Measurements from ENCODE around the gene FAM131A. TPM values are rescaled to one million over a fixed set of nuclear protein-coding genes. Genes with fewer than 3 reads are reported as not detected.

Gene FAM131A
- polyA plus RNA-seq, 4 donors: 9.7 to 13.1 (median 10.8) TPM

- Histone ChIP-seq H3K27ac (ENCODE audit: low read depth in 1 of 3, low read length in 2 of 3) (no peak overlapping the region), H3K36me3 (ENCODE audit: control insufficient read depth in 3 of 3, insufficient read depth in 2 of 3, low read depth in 1 of 3, low read length in 3 of 3) (peaks cover 0 to 5% (median 0%) of the 10 kb centered on the region in 3 donors), H3K4me1 (ENCODE audit: control insufficient read depth in 3 of 3, insufficient read depth in 2 of 3, low read depth in 1 of 3, low read length in 2 of 3) (no peaks in the 10 kb centered on the region), H3K27me3 (ENCODE audit: control insufficient read depth in 3 of 3, insufficient read depth in 3 of 3, low read length in 3 of 3) (peaks cover 0 to 13% (median 0%) of the 10 kb centered on the region in 3 donors), H3K4me3 (ENCODE audit: low read depth in 1 of 3, low read length in 3 of 3) (no peak overlapping the region), H3K9me3 (ENCODE audit: control insufficient read depth in 2 of 2, insufficient read depth in 1 of 2, low read depth in 1 of 2, low read length in 1 of 2) (no peaks in the 10 kb centered on the region)
- FAIRE-seq (no peak), DNase-seq (no peak)
- 70 to 83% (median 80%) methylated on average over 8 of the region's 8 CpGs for WGBS, 3 donors
Measured at GRCh38 chr3:184388936-184389230, 51.5 kb downstream of the FAM131A start.

GRCh38 chr3:184389384-184389783 lies 52.0 kb downstream of the FAM131A start:
- Histone ChIP-seq H3K4me1 (ENCODE audit: control insufficient read depth in 3 of 3, insufficient read depth in 2 of 3, low read depth in 1 of 3, low read length in 2 of 3) (no peaks in the 10 kb centered on the region), H3K36me3 (ENCODE audit: control insufficient read depth in 3 of 3, insufficient read depth in 2 of 3, low read depth in 1 of 3, low read length in 3 of 3) (peaks cover 0 to 5% (median 0%) of the 10 kb centered on the region in 3 donors), H3K4me3 (ENCODE audit: low read depth in 1 of 3, low read length in 3 of 3) (no peak overlapping the region), H3K27me3 (ENCODE audit: control insufficient read depth in 3 of 3, insufficient read depth in 3 of 3, low read length in 3 of 3) (peaks cover 0 to 13% (median 0%) of the 10 kb centered on the region in 3 donors), H3K9me3 (ENCODE audit: control insufficient read depth in 2 of 2, insufficient read depth in 1 of 2, low read depth in 1 of 2, low read length in 1 of 2) (no peaks in the 10 kb centered on the region), H3K27ac (ENCODE audit: low read depth in 1 of 3, low read length in 2 of 3) (no peak overlapping the region)
- FAIRE-seq (no peak), DNase-seq (no peak)
- WGBS, 3 donors: 42 to 53% (median 47%) methylated on average over 5 of the region's 5 CpGs

DNA sequence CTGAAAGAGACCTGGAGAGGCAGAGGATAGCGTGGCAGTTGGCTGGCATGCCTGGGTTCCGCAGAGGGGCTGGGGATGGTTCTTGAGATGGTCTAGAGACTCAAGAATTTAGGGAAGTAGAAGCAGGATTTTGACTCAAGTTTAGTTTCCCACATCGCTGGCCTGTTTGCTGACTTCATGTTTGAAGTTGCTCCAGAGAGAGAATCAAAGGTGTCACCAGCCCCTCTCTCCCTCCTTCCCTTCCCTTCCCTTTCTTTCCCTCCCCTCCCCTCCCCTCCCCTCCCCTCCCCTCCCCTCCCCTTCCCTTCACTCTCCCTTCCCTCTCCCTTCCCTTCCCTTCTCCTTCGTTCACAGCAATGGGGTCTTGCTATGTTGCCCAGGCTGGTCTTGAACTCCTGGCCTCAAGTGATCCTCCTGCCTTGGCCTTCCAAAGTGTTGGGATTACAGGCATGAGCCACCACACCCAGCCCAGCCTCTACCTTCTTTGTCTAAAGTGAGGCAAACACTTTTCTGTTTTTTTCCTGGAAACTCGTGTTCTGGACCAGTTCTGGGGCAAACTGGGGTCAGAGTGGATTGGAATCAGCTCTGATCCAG lies 52.6 kb downstream of the FAM131A start:
- 68 to 77% (median 77%) methylated on average over 4 to 5 of the region's 5 CpGs for WGBS, 3 donors
- Histone ChIP-seq H3K9me3 (ENCODE audit: control insufficient read depth in 2 of 2, insufficient read depth in 1 of 2, low read depth in 1 of 2, low read length in 1 of 2) (no peaks in the 10 kb centered on the region), H3K27me3 (ENCODE audit: control insufficient read depth in 3 of 3, insufficient read depth in 3 of 3, low read length in 3 of 3) (peaks cover 0 to 7% (median 0%) of the 10 kb centered on the region in 3 donors), H3K4me1 (ENCODE audit: control insufficient read depth in 3 of 3, insufficient read depth in 2 of 3, low read depth in 1 of 3, low read length in 2 of 3) (no peaks in the 10 kb centered on the region), H3K27ac (ENCODE audit: low read depth in 1 of 3, low read length in 2 of 3) (no peak overlapping the region), H3K36me3 (ENCODE audit: control insufficient read depth in 3 of 3, insufficient read depth in 2 of 3, low read depth in 1 of 3, low read length in 3 of 3) (peaks cover 0 to 5% (median 0%) of the 10 kb centered on the region in 3 donors), H3K4me3 (ENCODE audit: low read depth in 1 of 3, low read length in 3 of 3) (no peak overlapping the region)
- FAIRE-seq (no peak), DNase-seq (no peak)

GRCh38 chr3:184391266-184391665 lies 53.9 kb downstream of the FAM131A start:
- H3K27me3 ChIP-seq (ENCODE audit: control insufficient read depth in 3 of 3, insufficient read depth in 3 of 3, low read length in 3 of 3): peaks cover 0 to 2% (median 0%) of the 10 kb centered on the region in 3 donors
- H3K27ac ChIP-seq (ENCODE audit: low read depth in 1 of 3, low read length in 2 of 3): no peak overlapping the region
- WGBS, 3 donors: 69 to 81% (median 76%) methylated on average over 3 of the region's 3 CpGs
- DNase-seq: no peak
- H3K4me3 ChIP-seq (ENCODE audit: low read depth in 1 of 3, low read length in 3 of 3): no peak overlapping the region
- FAIRE-seq: no peak
- H3K4me1 ChIP-seq (ENCODE audit: control insufficient read depth in 3 of 3, insufficient read depth in 2 of 3, low read depth in 1 of 3, low read length in 2 of 3): no peaks in the 10 kb centered on the region
- peaks cover 0 to 2% (median 0%) of the 10 kb centered on the region in 3 donors for H3K36me3 ChIP-seq (ENCODE audit: control insufficient read depth in 3 of 3, insufficient read depth in 2 of 3, low read depth in 1 of 3, low read length in 3 of 3)
- no peaks in the 10 kb centered on the region for H3K9me3 ChIP-seq (ENCODE audit: control insufficient read depth in 2 of 2, insufficient read depth in 1 of 2, low read depth in 1 of 2, low read length in 1 of 2)

DNA sequence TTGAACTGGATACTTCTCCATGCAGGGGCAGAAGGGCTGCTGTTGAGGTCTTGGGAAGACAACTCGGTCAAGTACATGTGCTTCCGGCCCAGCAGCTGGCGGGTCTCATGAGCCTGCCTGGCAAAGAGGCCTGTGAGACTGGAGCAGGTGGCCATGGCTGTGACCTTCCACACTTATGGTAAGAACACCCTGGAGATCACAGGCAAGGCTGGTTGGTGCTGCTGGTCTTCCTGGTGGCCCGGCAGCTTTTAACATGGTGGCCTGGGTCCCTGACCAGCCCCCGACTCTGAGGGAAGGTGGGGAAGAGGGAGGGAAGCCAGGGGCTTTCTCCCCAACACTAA lies 57.9 kb downstream of the FAM131A start:
- 77 to 78% (median 77%) methylated on average over 5 of the region's 5 CpGs for WGBS, 3 donors
- H3K4me1 ChIP-seq (ENCODE audit: control insufficient read depth in 3 of 3, insufficient read depth in 2 of 3, low read depth in 1 of 3, low read length in 2 of 3): no peaks in the 10 kb centered on the region
- H3K36me3 ChIP-seq (ENCODE audit: control insufficient read depth in 3 of 3, insufficient read depth in 2 of 3, low read depth in 1 of 3, low read length in 3 of 3): no peaks in the 10 kb centered on the region
- DNase-seq (no peak), FAIRE-seq (no peak)
- H3K27ac ChIP-seq (ENCODE audit: low read depth in 1 of 3, low read length in 2 of 3): no peak overlapping the region
- no peak overlapping the region for H3K4me3 ChIP-seq (ENCODE audit: low read depth in 1 of 3, low read length in 3 of 3)
- no peaks in the 10 kb centered on the region for H3K9me3 ChIP-seq (ENCODE audit: control insufficient read depth in 2 of 2, insufficient read depth in 1 of 2, low read depth in 1 of 2, low read length in 1 of 2)
- peaks cover 0 to 11% (median 0%) of the 10 kb centered on the region in 3 donors for H3K27me3 ChIP-seq (ENCODE audit: control insufficient read depth in 3 of 3, insufficient read depth in 3 of 3, low read length in 3 of 3)

Other genes with a start within 250 kb of the FAM131A start
- 1 to 10 TPM in 2 of 4 donors, under 1 TPM in 2; 0.06 to 2.7 (median 1.2) TPM for gene HTR3E, start 240.5 kb upstream of the FAM131A start, polyA plus RNA-seq
- 10 to 100 TPM; 33.8 to 45.9 (median 38.8) TPM for gene EIF2B5, start 202.2 kb upstream of the FAM131A start, polyA plus RNA-seq
- gene DVL3, start 182.2 kb upstream of the FAM131A start, polyA plus RNA-seq: 10 to 100 TPM; 33.5 to 69.6 (median 35.3) TPM
- 100 to 1,000 TPM; 240 to 283 (median 270) TPM for gene AP2M1, start 162.7 kb upstream of the FAM131A start, polyA plus RNA-seq
- gene ABCF3, start 151.4 kb upstream of the FAM131A start, polyA plus RNA-seq: 10 to 100 TPM; 43.7 to 93.5 (median 65.4) TPM
- 10 to 100 TPM in 1 of 4 donors, 1 to 10 TPM in 3; 1.4 to 15.3 (median 2.5) TPM for gene VWA5B2, start 108.0 kb upstream of the FAM131A start, polyA plus RNA-seq
- 10 to 100 TPM; 13.0 to 87.4 (median 32.3) TPM for gene ALG3, start 88.6 kb upstream of the FAM131A start, polyA plus RNA-seq
- 1 to 10 TPM; 4.9 to 9.7 (median 8.1) TPM for gene EEF1AKMT4, start 87.9 kb upstream of the FAM131A start, polyA plus RNA-seq
- under 1 TPM in 2 of 4 donors, not detected in 2; 0.12 to 0.72 TPM for gene CAMK2N2, start 76.0 kb upstream of the FAM131A start, polyA plus RNA-seq
- 1 to 10 TPM in 1 of 4 donors, under 1 TPM in 1, not detected in 2; 0.04 to 2.1 TPM for gene ECE2, start 61.6 kb upstream of the FAM131A start, polyA plus RNA-seq
- gene PSMD2, start 38.4 kb upstream of the FAM131A start, polyA plus RNA-seq: 100 to 1,000 TPM; 104 to 149 (median 122) TPM
- gene EIF4G1, start 23.0 kb upstream of the FAM131A start, polyA plus RNA-seq: 100 to 1,000 TPM; 115 to 220 (median 155) TPM
- 10 to 100 TPM; 10.0 to 30.9 (median 15.3) TPM for gene CLCN2, start 24.0 kb downstream of the FAM131A start, polyA plus RNA-seq
- 100 to 1,000 TPM; 124 to 346 (median 204) TPM for gene POLR2H, start 24.1 kb downstream of the FAM131A start, polyA plus RNA-seq
- gene THPO, start 40.6 kb downstream of the FAM131A start, polyA plus RNA-seq: 1 to 10 TPM in 1 of 4 donors, under 1 TPM in 1, not detected in 2; 0.19 to 2.5 TPM
- 1 to 10 TPM in 2 of 4 donors, under 1 TPM in 1, not detected in 1; 0.27 to 3.8 (median 3.4) TPM for gene CHRD, start 42.5 kb downstream of the FAM131A start, polyA plus RNA-seq
- gene EPHB3, start 224.2 kb downstream of the FAM131A start, polyA plus RNA-seq: 10 to 100 TPM in 2 of 4 donors, under 1 TPM in 2; 0.27 to 16.7 (median 8.3) TPM